ENCODE measurements around the gene FBXW11. TPM values are rescaled to one million over a fixed set of nuclear protein-coding genes. Genes with fewer than 3 reads are reported as not detected.

The FBXW11 gene
- total and polyA plus RNA-seq, 10 of the 15 experiments (the other 5 are each of a cell fraction or from before 2014, with no cell fraction given): 4.3 to 61.5 (median 40.0) TPM

DNA sequence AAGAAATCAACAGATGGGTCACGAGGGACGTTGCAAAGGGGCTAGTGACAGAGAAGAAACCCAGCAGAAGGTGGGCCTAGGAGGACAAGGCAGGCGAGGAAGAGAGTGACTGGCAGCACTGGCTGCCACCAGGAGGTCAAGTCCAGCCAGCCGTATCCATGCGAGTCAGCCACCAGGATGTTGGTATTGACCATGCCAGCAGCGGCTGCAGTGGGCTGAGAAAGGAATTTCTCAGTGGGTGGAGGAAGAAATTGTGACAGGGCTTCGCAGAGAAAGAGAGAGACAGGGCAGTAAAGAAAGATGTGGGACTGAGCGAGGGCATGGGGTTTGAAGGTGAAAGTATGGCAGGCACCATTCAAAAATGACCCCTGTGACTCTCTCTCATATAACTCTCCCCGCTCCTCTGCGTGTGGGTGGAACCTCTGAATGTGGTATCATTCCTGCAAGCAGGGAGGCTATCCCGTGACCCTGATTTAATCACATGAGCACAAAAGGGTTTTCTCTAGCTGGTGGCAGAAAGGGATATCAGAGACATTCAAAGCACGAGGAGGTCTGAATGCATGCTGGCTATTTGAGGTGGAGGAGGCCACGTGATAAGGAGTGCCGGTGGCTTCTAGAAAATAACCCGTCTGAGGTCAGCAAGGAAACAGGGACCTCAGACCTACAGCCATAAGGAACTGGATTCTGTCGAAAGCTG lies 45.4 kb upstream of the FBXW11 start:
- H3K27me3 ChIP-seq (replicated peaks in 1 of 2; ENCODE audit: control insufficient read depth in 2 of 2, insufficient read depth in 2 of 2, low read length in 1 of 2): no peaks in the 10 kb centered on the region
- H3K9ac ChIP-seq (ENCODE audit: control insufficient read depth, insufficient read depth, low read length): no peak overlapping the region
- no peaks in the 10 kb centered on the region for H4K20me1 ChIP-seq (ENCODE audit: control insufficient read depth, insufficient read depth)
- DNase-seq (ENCODE audit: low read depth, low spot score) (no peak), FAIRE-seq (no peak), ATAC-seq (no peak)
- SMC1A ChIA-PET (ENCODE audit: uncharacterized antibody, unreplicated experiment): interaction anchor here (0.9 kb wide), 1 partner anchor 139 kb away, joined by 3 read pairs; no protein-coding TSS in a partner anchor
- intact Hi-C loops (cut with micrococcal nuclease; ENCODE audit: unreplicated experiment) (no loop called here), in situ Hi-C loops (cut with MboI) (no loop called here)
- no peaks in the 10 kb centered on the region for H3K4me1 ChIP-seq (ENCODE audit: control insufficient read depth, insufficient read depth, low read length)
- H3K27ac ChIP-seq (ENCODE audit: control insufficient read depth, insufficient read depth): no peak overlapping the region
- no peaks in the 10 kb centered on the region for H3K9me3 ChIP-seq (replicated peaks; ENCODE audit: control insufficient read depth, insufficient read depth, low read length)
- H3K4me3 ChIP-seq: no peak overlapping the region
- BruUV-seq (replicated peaks): no TSS peak
- TF ChIP-seq, protein P1, sequence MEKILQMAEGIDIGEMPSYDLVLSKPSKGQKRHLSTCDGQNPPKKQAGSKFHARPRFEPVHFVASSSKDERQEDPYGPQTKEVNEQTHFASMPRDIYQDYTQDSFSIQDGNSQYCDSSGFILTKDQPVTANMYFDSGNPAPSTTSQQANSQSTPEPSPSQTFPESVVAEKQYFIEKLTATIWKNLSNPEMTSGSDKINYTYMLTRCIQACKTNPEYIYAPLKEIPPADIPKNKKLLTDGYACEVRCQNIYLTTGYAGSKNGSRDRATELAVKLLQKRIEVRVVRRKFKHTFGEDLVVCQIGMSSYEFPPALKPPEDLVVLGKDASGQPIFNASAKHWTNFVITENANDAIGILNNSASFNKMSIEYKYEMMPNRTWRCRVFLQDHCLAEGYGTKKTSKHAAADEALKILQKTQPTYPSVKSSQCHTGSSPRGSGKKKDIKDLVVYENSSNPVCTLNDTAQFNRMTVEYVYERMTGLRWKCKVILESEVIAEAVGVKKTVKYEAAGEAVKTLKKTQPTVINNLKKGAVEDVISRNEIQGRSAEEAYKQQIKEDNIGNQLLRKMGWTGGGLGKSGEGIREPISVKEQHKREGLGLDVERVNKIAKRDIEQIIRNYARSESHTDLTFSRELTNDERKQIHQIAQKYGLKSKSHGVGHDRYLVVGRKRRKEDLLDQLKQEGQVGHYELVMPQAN (conservative IDR thresholded peaks at IDR 0.05): no peak
- TF ChIP-seq STAT3 (IDR thresholded peaks at IDR 0.05; ENCODE audit: low read depth, low read length): no peak
- TF ChIP-seq MTA3 (IDR thresholded peaks at IDR 0.05; ENCODE audit: borderline replicate concordance, low read length): no peak
- POLR2A ChIA-PET: no interaction called here
- WGBS (ENCODE audit: insufficient coverage, insufficient replicate concordance, low lambda C conversion rate, missing lambda C conversion rate): 91% methylated on average over 16 of the region's 16 CpGs
- no peak overlapping the region for H3K4me2 ChIP-seq (ENCODE audit: control insufficient read depth, insufficient read depth)
- RAD21 ChIA-PET (ENCODE audit: unreplicated experiment): no interaction called here
- no peaks in the 10 kb centered on the region for H3K79me2 ChIP-seq (ENCODE audit: control insufficient read depth, insufficient read depth, low read length)
- H3K36me3 ChIP-seq (ENCODE audit: control insufficient read depth in 2 of 2, insufficient read depth in 2 of 2, low read length in 1 of 2): peaks cover 22 to 50% of the 10 kb centered on the region in 2 experiments
- no peak overlapping the region for H2AFZ ChIP-seq (ENCODE audit: control insufficient read depth, low read depth, low read length)
- CTCF ChIA-PET: no interaction called here

DNA sequence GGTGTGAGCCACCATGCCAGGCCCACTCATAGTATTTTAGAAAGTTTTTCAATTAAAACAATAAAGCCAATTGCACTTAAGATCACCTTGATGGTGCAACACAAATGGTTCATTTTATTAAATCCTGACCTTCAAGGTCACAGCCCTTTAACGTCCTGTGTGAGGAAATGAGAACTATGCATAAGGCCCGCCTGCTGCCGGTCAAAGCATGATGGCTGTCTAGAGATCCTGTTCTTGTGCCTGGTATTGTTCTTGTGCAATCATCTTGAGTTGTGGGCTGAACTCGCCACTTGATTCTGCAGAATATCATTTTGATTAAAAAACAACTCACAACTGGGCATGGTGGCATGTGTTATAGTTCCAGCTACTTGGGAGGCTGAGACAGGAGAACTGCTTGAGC lies 43.6 kb upstream of the FBXW11 start:
- no peak overlapping the region for H2AFZ ChIP-seq (ENCODE audit: control insufficient read depth, low read depth, low read length)
- FAIRE-seq (no peak), ATAC-seq (no peak), DNase-seq (ENCODE audit: low read depth, low spot score) (no peak)
- in situ Hi-C loops (cut with MboI) (no loop called here), intact Hi-C loops (cut with micrococcal nuclease; ENCODE audit: unreplicated experiment) (no loop called here)
- 97% methylated on average over 4 of the region's 4 CpGs for WGBS (ENCODE audit: insufficient coverage, insufficient replicate concordance, low lambda C conversion rate, missing lambda C conversion rate)
- H3K9ac ChIP-seq (ENCODE audit: control insufficient read depth, insufficient read depth, low read length): no peak overlapping the region
- H4K20me1 ChIP-seq (ENCODE audit: control insufficient read depth, insufficient read depth): no peaks in the 10 kb centered on the region
- no peak overlapping the region for H3K4me2 ChIP-seq (ENCODE audit: control insufficient read depth, insufficient read depth)
- SMC1A ChIA-PET (ENCODE audit: uncharacterized antibody, unreplicated experiment): no interaction called here
- no peak overlapping the region for H3K27ac ChIP-seq (ENCODE audit: control insufficient read depth, insufficient read depth)
- TF ChIP-seq HDGF (IDR thresholded peaks at IDR 0.05): no peak
- no peak for TF ChIP-seq IRF4 (IDR thresholded peaks at IDR 0.05; ENCODE audit: low read depth, low read length)
- no peak for TF ChIP-seq RBBP5 (conservative IDR thresholded peaks at IDR 0.05)
- no peak for TF ChIP-seq FOXM1 (IDR thresholded peaks at IDR 0.05; ENCODE audit: low read depth, low read length)
- TF ChIP-seq GABPA (IDR thresholded peaks at IDR 0.05; ENCODE audit: low read depth): no peak
- TF ChIP-seq CBX3 (IDR thresholded peaks at IDR 0.05; ENCODE audit: borderline replicate concordance, low read depth): no peak
- BruUV-seq (replicated peaks): no TSS peak
- no peaks in the 10 kb centered on the region for H3K4me1 ChIP-seq (ENCODE audit: control insufficient read depth, insufficient read depth, low read length)
- H3K36me3 ChIP-seq (ENCODE audit: control insufficient read depth in 2 of 2, insufficient read depth in 2 of 2, low read length in 1 of 2): peaks cover 20 to 53% of the 10 kb centered on the region in 2 experiments
- no peak overlapping the region for H3K4me3 ChIP-seq
- H3K9me3 ChIP-seq (replicated peaks; ENCODE audit: control insufficient read depth, insufficient read depth, low read length): no peaks in the 10 kb centered on the region
- CTCF ChIA-PET: no interaction called here
- RAD21 ChIA-PET (ENCODE audit: unreplicated experiment): no interaction called here
- H3K27me3 ChIP-seq (replicated peaks in 1 of 2; ENCODE audit: control insufficient read depth in 2 of 2, insufficient read depth in 2 of 2, low read length in 1 of 2): no peaks in the 10 kb centered on the region
- no peaks in the 10 kb centered on the region for H3K79me2 ChIP-seq (ENCODE audit: control insufficient read depth, insufficient read depth, low read length)
- POLR2A ChIA-PET: no interaction called here
